ENCODE results near the gene WIPF2. TPM values are rescaled to one million over a fixed set of nuclear protein-coding genes. Genes with fewer than 3 reads are reported as not detected.
"Not testable (repeated sequence)": the region's sequence is repeated elsewhere in the genome, so short reads cannot be mapped to it uniquely, and the experiment has no call there.

WIPF2 gene
- total RNA-seq, 1 experiment from 2014 or later = 23.0 TPM

DNA sequence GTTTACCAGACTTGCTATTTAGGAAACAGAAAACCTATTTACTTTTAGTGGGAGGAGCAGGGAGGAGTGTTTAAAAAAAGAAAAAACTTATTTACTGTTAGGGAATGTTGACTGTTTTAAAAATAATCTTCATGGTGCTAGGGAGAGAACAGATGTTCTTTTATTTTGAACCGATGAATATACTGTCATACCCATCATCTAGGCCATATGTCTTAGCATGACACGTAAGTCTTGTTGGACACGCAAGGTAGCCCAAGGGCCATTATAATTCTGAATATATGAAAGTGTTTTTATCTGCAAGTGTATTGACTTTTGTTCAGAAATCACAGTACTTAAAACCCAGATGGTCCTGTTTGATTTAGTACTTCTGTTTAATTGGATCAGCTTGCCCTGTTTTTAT, 11.6 kb downstream of the WIPF2 start:
- no peak for DNase-seq (ENCODE audit: low spot score)
- H3K27me3 Mint-ChIP-seq (ENCODE audit: low read depth) = no peaks in the 10 kb centered on the region
- POLR2A ChIA-PET = no interaction called here
- H3K9me3 Mint-ChIP-seq = no peaks in the 10 kb centered on the region
- TF ChIP-seq ELF4 (CRISPR knock-in tag; IDR thresholded peaks at IDR 0.05; ENCODE audit: low read depth) (no peak), MAX (CRISPR knock-in tag; IDR thresholded peaks at IDR 0.05) (no peak), ZNF423 (CRISPR knock-in tag; IDR thresholded peaks at IDR 0.05) (no peak), TP53 (CRISPR knock-in tag; IDR thresholded peaks at IDR 0.05) (no peak), ZNF232 (CRISPR knock-in tag; IDR thresholded peaks at IDR 0.05) (no peak), NR3C1 (CRISPR knock-in tag; conservative IDR thresholded peaks at IDR 0.05; ENCODE audit: low read depth) (no peak), ZNF263 (CRISPR knock-in tag; IDR thresholded peaks at IDR 0.05; ENCODE audit: low read depth) (no peak), MYBL2 (CRISPR knock-in tag; IDR thresholded peaks at IDR 0.05) (no peak), PRRX2 (CRISPR knock-in tag; IDR thresholded peaks at IDR 0.05) (no peak), ZNF671 (CRISPR knock-in tag; IDR thresholded peaks at IDR 0.05) (no peak), OVOL2 (CRISPR knock-in tag; IDR thresholded peaks at IDR 0.05; ENCODE audit: borderline replicate concordance) (no peak), E2F4 (CRISPR knock-in tag; IDR thresholded peaks at IDR 0.05; ENCODE audit: borderline replicate concordance, low read depth) (no peak), PRDM15 (CRISPR knock-in tag; IDR thresholded peaks at IDR 0.05) (no peak), ERG (CRISPR knock-in tag; IDR thresholded peaks at IDR 0.05) (no peak), NFATC4 (CRISPR knock-in tag; IDR thresholded peaks at IDR 0.05) (no peak), ZNF121 (CRISPR knock-in tag; IDR thresholded peaks at IDR 0.05) (no peak), SOX15 (CRISPR knock-in tag; IDR thresholded peaks at IDR 0.05) (no peak), FOXP4 (CRISPR knock-in tag; IDR thresholded peaks at IDR 0.05) (no peak)
- TF ChIP-seq, protein P1, sequence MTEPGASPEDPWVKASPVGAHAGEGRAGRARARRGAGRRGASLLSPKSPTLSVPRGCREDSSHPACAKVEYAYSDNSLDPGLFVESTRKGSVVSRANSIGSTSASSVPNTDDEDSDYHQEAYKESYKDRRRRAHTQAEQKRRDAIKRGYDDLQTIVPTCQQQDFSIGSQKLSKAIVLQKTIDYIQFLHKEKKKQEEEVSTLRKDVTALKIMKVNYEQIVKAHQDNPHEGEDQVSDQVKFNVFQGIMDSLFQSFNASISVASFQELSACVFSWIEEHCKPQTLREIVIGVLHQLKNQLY (CRISPR knock-in tag; IDR thresholded peaks at IDR 0.05) = no peak
- TF ChIP-seq, protein P2, sequence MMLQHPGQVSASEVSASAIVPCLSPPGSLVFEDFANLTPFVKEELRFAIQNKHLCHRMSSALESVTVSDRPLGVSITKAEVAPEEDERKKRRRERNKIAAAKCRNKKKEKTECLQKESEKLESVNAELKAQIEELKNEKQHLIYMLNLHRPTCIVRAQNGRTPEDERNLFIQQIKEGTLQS (CRISPR knock-in tag; conservative IDR thresholded peaks at IDR 0.05) = no peak
- peak overlapping the region; percentile 16; the same call in 1 of the 2 replicates for H3K27ac Mint-ChIP-seq
- ATAC-seq = no peak
- no peak overlapping the region for H3K4me3 Mint-ChIP-seq
- peaks cover 17% of the 10 kb centered on the region for H3K36me3 Mint-ChIP-seq
- H3K4me1 Mint-ChIP-seq = no peaks in the 10 kb centered on the region
- CTCF ChIA-PET = interaction anchor here (1.4 kb wide), 1 partner anchor 11 kb away, joined by 7 read pairs; the partner anchor contains the start of gene WIPF2

DNA sequence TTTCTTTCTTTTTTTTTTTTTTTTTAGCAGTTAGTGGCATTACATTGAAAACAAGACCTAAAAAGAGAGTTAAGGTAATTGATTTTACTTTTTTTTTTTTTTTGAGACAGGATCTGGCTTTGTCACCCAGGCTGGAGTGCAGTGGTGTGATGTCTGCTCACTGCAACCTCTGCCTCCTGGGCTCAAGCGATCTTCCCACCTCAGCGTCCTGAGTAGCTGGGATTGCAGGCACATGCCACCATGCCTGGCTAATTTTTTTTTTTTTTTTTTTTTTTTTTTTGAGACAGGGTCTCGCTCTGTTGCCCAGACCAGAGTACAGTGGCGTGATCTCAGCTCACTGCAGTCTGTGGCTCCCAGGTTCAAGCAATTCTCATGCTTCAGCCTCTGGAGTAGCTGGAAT, 12.8 kb downstream of the WIPF2 start:
- CTCF ChIA-PET = interaction anchor here (0.7 kb wide), 2 partner anchors 13 to 594 kb away, joined by 3 to 4 read pairs; partner anchors contain the start of gene WIPF2
- not testable (repeated sequence) for DNase-seq (ENCODE audit: low spot score); H3K27ac Mint-ChIP-seq; ATAC-seq; H3K9me3 Mint-ChIP-seq; H3K4me1 Mint-ChIP-seq; H3K27me3 Mint-ChIP-seq (ENCODE audit: low read depth); H3K4me3 Mint-ChIP-seq
- H3K36me3 Mint-ChIP-seq = peaks cover 17% of the 10 kb centered on the region
- POLR2A ChIA-PET = interaction anchor here (0.6 kb wide), 1 partner anchor 13 kb away, joined by 5 read pairs; no protein-coding TSS in a partner anchor

All from WTC11 (cell line).